Endothelial cell of umbilical vein (primary cell): ENCODE measurements around the gene PLEKHA6. TPM values are rescaled to one million over a fixed set of nuclear protein-coding genes. Genes with fewer than 3 reads are reported as not detected.

Source experiments
- BruUV-seq: library from RNA; stranded (reverse); fragments of 400-500 nt; replicated peaks from 2 replicates; lab custom pipeline; 2021; lab: Mats Ljungman, UMichigan
- CTCF ChIA-PET: fragments of 300-600, 350-600 bp; sonication (Branson Sonifier 250); formaldehyde crosslinking; loops from one replicate; lab custom pipeline; 2021; ENCODE audit warnings: antibody characterized with exemption, inconsistent platforms; lab: Charles Lee
- POLR2A ChIA-PET: fragments of 300-600, 350-600 bp; sonication (Branson Sonifier 250); formaldehyde crosslinking; loops from one replicate; lab custom pipeline; 2021; ENCODE audit warnings: antibody characterized with exemption, inconsistent platforms; lab: Charles Lee
- DNase-seq: peaks from one replicate; pipeline ENCODE4 v3.0.0-alpha.2; 2011; ENCODE audit warnings: low read depth, low spot score
- FAIRE-seq: peaks from 2 replicates; lab custom pipeline; 2011; peaks lifted over from hg19 to GRCh38; lab: Jason Lieb, UNC
- H2AFZ ChIP-seq: 2 replicates; pipeline ENCODE4 v1.6.0; 2012; ENCODE audit warnings: low read depth, low read length, control low read depth, inconsistent platforms
- H3K27ac ChIP-seq: 2 replicates; pipeline ENCODE4 v1.5.1; 2011; ENCODE audit warnings: low read depth, mild to moderate bottlenecking, control low read depth, low read length, moderate library complexity; ENCODE audit not compliant: insufficient read depth
- H3K27me3 ChIP-seq, 2 experiments: 2 replicates each; pipeline versions ENCODE4 v1.6.0 to v1.6.1; 2011; ENCODE audit warnings: low read length in 2 of 2, mixed read lengths in 1 of 2; ENCODE audit not compliant: control insufficient read depth in 2 of 2, insufficient read depth in 2 of 2
- H3K36me3 ChIP-seq, 2 experiments: 2 replicates in 1 of 2; 3 replicates in 1 of 2; pipeline ENCODE4 v1.5.1; 2011; ENCODE audit warnings: low read length in 2 of 2, mild to moderate bottlenecking in 1 of 2, moderate library complexity in 1 of 2; ENCODE audit not compliant: control insufficient read depth in 2 of 2, insufficient read depth in 2 of 2; ENCODE audit errors: extremely low read depth in 1 of 2
- H3K4me1 ChIP-seq: 3 replicates; pipeline ENCODE4 v1.5.1; 2011; ENCODE audit warnings: mild to moderate bottlenecking, low read length; ENCODE audit not compliant: control insufficient read depth, insufficient read depth; ENCODE audit errors: extremely low read depth
- H3K4me2 ChIP-seq: 2 replicates; pipeline ENCODE4 v1.6.1; 2011; ENCODE audit warnings: low read length, control low read depth, mixed read lengths; ENCODE audit not compliant: insufficient read depth
- H3K4me3 ChIP-seq, 3 experiments: fragments of 200-600 bp in 1 of 3; sonication (generic), shearing (Covaris generic) in 1 of 3; replicated peaks in 1 of 3; 2 replicates each; pipeline ENCODE4 v1.5.1; 2011 to 2016; ENCODE audit warnings: control low read depth in 3 of 3, low read length in 3 of 3, mild to moderate bottlenecking in 2 of 3, inconsistent platforms in 1 of 3, low read depth in 1 of 3, moderate library complexity in 1 of 3; ENCODE audit not compliant: insufficient read depth in 1 of 3
- H3K79me2 ChIP-seq: 2 replicates; pipeline ENCODE4 v1.6.0; 2012; ENCODE audit warnings: low read length, inconsistent platforms; ENCODE audit not compliant: control insufficient read depth, insufficient read depth
- H3K9ac ChIP-seq: replicated peaks from 2 replicates; pipeline ENCODE3; 2011; ENCODE audit warnings: low read length, control low read depth; ENCODE audit not compliant: insufficient read depth; ENCODE audit errors: extremely low read depth
- H3K9me1 ChIP-seq: replicated peaks from 3 replicates; pipeline ENCODE4 v1.6.0; 2011; ENCODE audit warnings: mild to moderate bottlenecking, low read length; ENCODE audit not compliant: control insufficient read depth, insufficient read depth; ENCODE audit errors: extremely low read depth
- H3K9me3 ChIP-seq: replicated peaks from 2 replicates; pipeline ENCODE4 v1.5.1; 2012; ENCODE audit warnings: low read length, inconsistent platforms; ENCODE audit not compliant: control insufficient read depth, insufficient read depth
- H4K20me1 ChIP-seq: replicated peaks from 2 replicates; pipeline ENCODE3; 2011; ENCODE audit warnings: mild to moderate bottlenecking, low read length; ENCODE audit not compliant: control insufficient read depth, insufficient read depth; ENCODE audit errors: extremely low read depth
- CTCF ChIP-seq, 2 donors: IDR thresholded peaks; 1 replicate in 1 of 2; 2 replicates in 1 of 2; pipeline ENCODE4 v1.5.1; 2011; ENCODE audit warnings: low read length in 2 of 2, mild to moderate bottlenecking in 2 of 2, moderate library complexity in 2 of 2, control low read depth in 1 of 2, inconsistent platforms in 1 of 2, low read depth in 1 of 2; ENCODE audit not compliant: insufficient read depth in 1 of 2; ENCODE audit errors: extremely low read depth in 1 of 2
- EZH2 ChIP-seq: IDR thresholded peaks from 2 replicates; pipeline ENCODE4 v1.6.1; 2012; ENCODE audit warnings: borderline replicate concordance, low read depth, mild to moderate bottlenecking, moderate library complexity, low read length, inconsistent platforms; ENCODE audit not compliant: severe bottlenecking
- FOS ChIP-seq: IDR thresholded peaks from 2 replicates; pipeline ENCODE4 v1.6.1; 2011; ENCODE audit warnings: mild to moderate bottlenecking, low read length, moderate library complexity, borderline replicate concordance; ENCODE audit not compliant: insufficient read depth
- GATA2 ChIP-seq: IDR thresholded peaks from 2 replicates; pipeline ENCODE4 v1.7.0; 2011; ENCODE audit warnings: low read depth, mild to moderate bottlenecking, moderate library complexity, mixed read lengths, low read length; ENCODE audit not compliant: insufficient read length, insufficient read depth
- JUN ChIP-seq: IDR thresholded peaks from 2 replicates; pipeline ENCODE4 v1.6.1; 2011; ENCODE audit warnings: borderline replicate concordance, low read depth; ENCODE audit not compliant: insufficient read length, insufficient read depth
- MAX ChIP-seq: IDR thresholded peaks from 2 replicates; pipeline ENCODE4 v1.6.1; 2011; ENCODE audit not compliant: insufficient read depth, insufficient read length
- MYC ChIP-seq: IDR thresholded peaks from one replicate; pipeline ENCODE4 v1.6.1; 2011; ENCODE audit warnings: mild to moderate bottlenecking, low read depth, low read length
- POLR2A ChIP-seq: IDR thresholded peaks from 2 replicates; pipeline ENCODE4 v1.6.1; 2012; ENCODE audit warnings: low read depth, mild to moderate bottlenecking, control low read depth, low read length
- POLR2AphosphoS5 ChIP-seq: IDR thresholded peaks from 2 replicates; pipeline ENCODE4 v1.6.1; 2012; ENCODE audit warnings: low read depth, mild to moderate bottlenecking, control low read depth, low read length, moderate library complexity; ENCODE audit not compliant: insufficient read depth
- dilution Hi-C: fragments of 300-500 bp; cut with MboI; formaldehyde crosslinking; loops from one replicate; pipeline ENCODE4 v1.15.0; 2019; ENCODE audit warnings: low sequenced_read_pairs; ENCODE audit not compliant: extremely low pct_ligation_motif_present
- intact Hi-C: fragments of 100-400 bp; cut with micrococcal nuclease; formaldehyde crosslinking; loops from one replicate; pipeline ENCODE4 v1.10.0; 2022
- polyA plus RNA-seq, 4 experiments: library from polyadenylated mRNA; depleted of rRNA in 3 of 4; stranded (reverse) in 3 of 4; unstranded in 1 of 4; fragments of >200 nt; gene quantifications; 2 replicates each; pipeline versions ENCODE4 v1.2.1 to v1.2.3, GENCODE V29; 2011 to 2012; ENCODE audit warnings: missing spikeins in 1 of 4
- total RNA-seq: library from RNA; stranded (reverse); gene quantifications from 2 replicates; pipeline ENCODE4 v1.2.3, GENCODE V29; 2021

The PLEKHA6 gene
- total and polyA plus RNA-seq, 2 donors (not counting 3 experiments of a cell fraction or from before 2014, with no cell fraction given): 2.1 to 15.0 TPM

- DNase-seq: no peak
- Histone ChIP-seq H3K4me3 (no peak overlapping the region), H3K79me2 (no peaks in the 10 kb centered on the region), H3K9me1 (no peaks in the 10 kb centered on the region), H3K9ac (no peak overlapping the region), H4K20me1 (no peaks in the 10 kb centered on the region), H3K27me3 (no peaks in the 10 kb centered on the region), H2AFZ (no peak overlapping the region), H3K4me1 (no peaks in the 10 kb centered on the region), H3K36me3 (no peaks in the 10 kb centered on the region), H3K9me3 (no peaks in the 10 kb centered on the region), H3K4me2 (no peak overlapping the region), H3K27ac (no peak overlapping the region)
- TF ChIP-seq FOS: no peak
- TF ChIP-seq GATA2: no peak
- no peak for TF ChIP-seq MYC
- ChIA-PET CTCF (interaction anchor here (1.0 to 1.4 kb wide), 2 partner anchors 20 to 135 kb away, joined by 3 read pairs; no protein-coding TSS in a partner anchor), POLR2A (no interaction called here)
- dilution Hi-C loops: no loop called here
- FAIRE-seq: no peak
- intact Hi-C loops: no loop called here
- BruUV-seq: no TSS peak
These were observed 132.4 kb downstream of the PLEKHA6 start for GRCh38 chr1:204227351-204227750.

- no peaks in the 10 kb centered on the region for H3K9me1 ChIP-seq
- H3K4me3 ChIP-seq: no peak overlapping the region
- H3K4me1 ChIP-seq: no peaks in the 10 kb centered on the region
- no peak overlapping the region for H3K27ac ChIP-seq
- FAIRE-seq: no peak
- no peaks in the 10 kb centered on the region for H3K27me3 ChIP-seq
- no peak for DNase-seq
- H3K4me2 ChIP-seq: no peak overlapping the region
- no peaks in the 10 kb centered on the region for H3K79me2 ChIP-seq
- CTCF ChIA-PET: interaction anchor here (0.7 to 1.4 kb wide), 5 partner anchors 12 to 137 kb away, joined by 3 to 4 read pairs (median 3); partner anchors contain the start of gene GOLT1A
- TF ChIP-seq GATA2 (no peak), POLR2A (no peak), MAX (no peak), MYC (no peak), JUN (no peak), FOS (no peak), CTCF (IDR thresholded peaks at IDR 0.05; ENCODE audit: extremely low read depth in 1 of 2, insufficient read depth in 1 of 2, low read depth in 1 of 2, low read length in 2 of 2) (no peak), POLR2AphosphoS5 (no peak), EZH2 (no peak)
- no TSS peak for BruUV-seq
- dilution Hi-C loops (no loop called here), intact Hi-C loops (no loop called here)
- H3K9ac ChIP-seq: no peak overlapping the region
- no peaks in the 10 kb centered on the region for H3K9me3 ChIP-seq
- H2AFZ ChIP-seq: no peak overlapping the region
- H3K36me3 ChIP-seq: peaks cover 0 to 2% of the 10 kb centered on the region in 2 experiments
- POLR2A ChIA-PET: no interaction called here
- H4K20me1 ChIP-seq: no peaks in the 10 kb centered on the region
These were observed 133.6 kb downstream of the PLEKHA6 start for GRCh38 chr1:204225841-204226735.
